Tongue (tissue), 2 donors: ENCODE data around the gene PI16. TPM values are rescaled to one million over a fixed set of nuclear protein-coding genes. Genes with fewer than 3 reads are reported as not detected.

Source experiments
- DNase-seq: peaks from one replicate; pipeline ENCODE4 v3.0.0-alpha.2; 2015
- total RNA-seq: library from RNA; depleted of rRNA; stranded (reverse); fragments of >200 nt; gene quantifications from one replicate; pipeline ENCODE4 v1.2.3, GENCODE V29; 2014

The PI16 gene
- total RNA-seq, 1 donor from 2014 or later, result 25.3 TPM

- no peak for DNase-seq
Observed at GRCh38 chr6:36958775-36959554, 4.4 kb downstream of the PI16 start.

GRCh38 chr6:36959555-36960250 lies 5.2 kb downstream of the PI16 start:
- no peak for DNase-seq

GRCh38 chr6:36961441-36962435 lies 7.2 kb downstream of the PI16 start:
- no peak for DNase-seq

GRCh38 chr6:36962874-36963273 lies 8.3 kb downstream of the PI16 start:
- DNase-seq, result peak; percentile 40

- DNase-seq, result peak; percentile 51
Observed at GRCh38 chr6:36963451-36964290, 9.1 kb downstream of the PI16 start.

- DNase-seq, result no peak
Observed at GRCh38 chr6:36964349-36964748, 9.8 kb downstream of the PI16 start.

- DNase-seq, result no peak
Observed at GRCh38 chr6:36964908-36965307, 10.4 kb downstream of the PI16 start.

GRCh38 chr6:36967301-36967700 lies 12.8 kb downstream of the PI16 start:
- DNase-seq, result no peak

- no peak for DNase-seq
Observed at GRCh38 chr6:36967757-36968156, 13.2 kb downstream of the PI16 start.

- DNase-seq, result no peak
Observed at GRCh38 chr6:36968266-36968977, 13.9 kb downstream of the PI16 start.

GRCh38 chr6:36969240-36969691 lies 14.7 kb downstream of the PI16 start:
- DNase-seq, result no peak

GRCh38 chr6:36969988-36970891 lies 15.7 kb downstream of the PI16 start:
- DNase-seq, result no peak

GRCh38 chr6:36970892-36971842 lies 16.6 kb downstream of the PI16 start:
- DNase-seq, result no peak

- DNase-seq, result no peak
Observed at GRCh38 chr6:36971921-36972673, 17.6 kb downstream of the PI16 start.

GRCh38 chr6:36973190-36973589 lies 18.7 kb downstream of the PI16 start:
- DNase-seq, result no peak

GRCh38 chr6:36973647-36974046 lies 19.1 kb downstream of the PI16 start:
- DNase-seq, result no peak

GRCh38 chr6:36975231-36976006 lies 20.9 kb downstream of the PI16 start:
- DNase-seq, result no peak
